A549 (cell line): ENCODE results near the gene MYO5C. TPM values are rescaled to one million over a fixed set of nuclear protein-coding genes. Genes with fewer than 3 reads are reported as not detected.
A peak's percentile ranks its signal among the peaks of the same experiment; 100 is the strongest.

ENCODE experiments used
- ATAC-seq, 2 experiments: fragments of 200-7000 bp in 1 of 2; fragments of >200 bp in 1 of 2; cut with Nextera tagmentation in 1 of 2; cut with Tn5 transposase in 1 of 2; 3 replicates each; pipeline versions ENCODE4 v1.8.0 to v1.9.1; 2018 to 2020; ENCODE audit warnings: mild to moderate bottlenecking in 1 of 2, moderate library complexity in 1 of 2
- CTCF ChIA-PET: fragments of 300-600 bp; sonication (Branson Sonifier 250); formaldehyde crosslinking; extraction: SDS; loops from one replicate; lab custom pipeline; 2021; ENCODE audit warnings: antibody characterized with exemption, inconsistent platforms; lab: Yijun Ruan, JAX
- POLR2A ChIA-PET: fragments of 350-600 bp; formaldehyde crosslinking; extraction: SDS; loops from one replicate; lab custom pipeline; 2021; ENCODE audit warnings: antibody characterized with exemption, inconsistent platforms; lab: Yijun Ruan, JAX
- DNase-seq, 2 experiments: peaks; one replicate each; pipeline versions ENCODE4 v3.0.0 to v3.0.0-alpha.2; 2011 to 2016; ENCODE audit warnings: low read depth in 1 of 2, low spot score in 1 of 2
- FAIRE-seq: peaks from 2 replicates; lab custom pipeline; 2011; peaks lifted over from hg19 to GRCh38; lab: Jason Lieb, UNC
- H3K27ac ChIP-seq, 2 experiments: fragments of >200 bp; sonication (Bioruptor Twin); formaldehyde crosslinking; 3 replicates each; pipeline ENCODE4 v1.5.1; 2016 to 2017
- H3K4me1 ChIP-seq: fragments of >200 bp; sonication (Bioruptor Twin); formaldehyde crosslinking; 3 replicates; pipeline ENCODE4 v1.6.1; 2016
- H3K4me2 ChIP-seq: fragments of >200 bp; sonication (Bioruptor Twin); formaldehyde crosslinking; 3 replicates; pipeline ENCODE4 v1.6.1; 2016
- H3K4me3 ChIP-seq: fragments of >200 bp; sonication (Bioruptor Twin); formaldehyde crosslinking; 3 replicates; pipeline ENCODE4 v1.5.1; 2016
- H3K9me3 ChIP-seq: fragments of >200 bp; sonication (Bioruptor Twin); formaldehyde crosslinking; 3 replicates; pipeline ENCODE4 v1.6.1; 2016
- CEBPB ChIP-seq, 2 experiments: fragments of >200 bp in 1 of 2; sonication (Bioruptor Twin) in 1 of 2; formaldehyde crosslinking in 1 of 2; IDR thresholded peaks; 2 replicates each; pipeline ENCODE4 v1.6.1; 2012 to 2016
- CTCF ChIP-seq: fragments of >200 bp; sonication (Bioruptor Twin); formaldehyde crosslinking; IDR thresholded peaks from 3 replicates; pipeline ENCODE4 v1.5.1; 2016
- EHMT2 ChIP-seq: fragments of 200-600 bp; sonication (generic); IDR thresholded peaks from 2 replicates; pipeline ENCODE4 v1.6.1; 2016; ENCODE audit warnings: antibody characterized with exemption, low read depth, mild to moderate bottlenecking, moderate library complexity
- ESRRA ChIP-seq: fragments of 150-350 bp; IDR thresholded peaks from 2 replicates; pipeline ENCODE4 v1.6.1; 2014; ENCODE audit warnings: mild to moderate bottlenecking, low read length, borderline replicate concordance
- FOSB ChIP-seq: fragments of 250-450 bp; sonication (Bioruptor Pico); IDR thresholded peaks from 2 replicates; pipeline ENCODE4 v1.5.0; 2020; ENCODE audit warnings: mild to moderate bottlenecking, moderate library complexity
- HDAC2 ChIP-seq: fragments of 200-600 bp; sonication (generic); IDR thresholded peaks from 2 replicates; pipeline ENCODE4 v1.6.1; 2016
- HOXB13 ChIP-seq: fragments of 250-450 bp; sonication (Bioruptor Pico); IDR thresholded peaks from 2 replicates; pipeline ENCODE4 v1.5.0; 2020; ENCODE audit warnings: low read depth, mild to moderate bottlenecking, moderate library complexity
- MAX ChIP-seq: IDR thresholded peaks from 2 replicates; pipeline ENCODE4 v1.6.1; 2012
- NFE2L2 ChIP-seq: fragments of 150-350 bp; conservative IDR thresholded peaks from 2 replicates; pipeline ENCODE4 v1.6.1; 2014; ENCODE audit warnings: low read length
- PBX3 ChIP-seq: IDR thresholded peaks from 2 replicates; pipeline ENCODE4 v1.6.1; 2012
- RAD21 ChIP-seq, 2 experiments: fragments of >200 bp in 1 of 2; sonication (Bioruptor Twin) in 1 of 2; formaldehyde crosslinking in 1 of 2; IDR thresholded peaks in 1 of 2; conservative IDR thresholded peaks in 1 of 2; 2 replicates in 1 of 2; 3 replicates in 1 of 2; pipeline ENCODE4 v1.6.1; 2012 to 2018; ENCODE audit warnings: inconsistent platforms in 1 of 2
- SMC3 ChIP-seq: fragments of >200 bp; sonication (Bioruptor Twin); formaldehyde crosslinking; IDR thresholded peaks from 3 replicates; pipeline ENCODE4 v1.6.1; 2018; ENCODE audit warnings: inconsistent platforms
- SREBF2 ChIP-seq: fragments of 450-650 bp; IDR thresholded peaks from 2 replicates; pipeline ENCODE4 v1.6.1; 2014; ENCODE audit warnings: mild to moderate bottlenecking, moderate library complexity
- WGBS: methylation state at CpG from one replicate; pipeline ENCODE4 v1.1.6; 2017; ENCODE audit errors: missing lambda C conversion rate; 5-methylcytosine and 5-hydroxymethylcytosine counted together
- polyA plus RNA-seq, 4 experiments: library from polyadenylated mRNA; depleted of rRNA in 3 of 4; stranded (reverse); fragments of >200 nt; fragmentation: RNase III in 1 of 4; extraction: RNeasy Plus Mini Kit Qiagen cat#74134 plus additional on column Dnase treatment in 1 of 4; gene quantifications; 2 replicates in 3 of 4; 3 replicates in 1 of 4; pipeline ENCODE4 v1.2.3, GENCODE V29; 2011 to 2017
- TF ChIP-seq, protein P1 (sequence below): fragments of 150-350 bp; IDR thresholded peaks from 2 replicates; pipeline ENCODE4 v1.6.1; 2014; ENCODE audit warnings: low read depth, mild to moderate bottlenecking, low read length

Gene MYO5C
- polyA plus RNA-seq, 2 of the 4 experiments (the other 2 are of a cell fraction), result 6.2 to 27.6 TPM

- Histone ChIP-seq H3K4me3 (no peak overlapping the region), H3K4me2 (no peak overlapping the region), H3K27ac (no peak overlapping the region), H3K4me1 (0 out of 3 replicates have a peak, but pooled peaks cover 4% of the 10 kb centered on the region), H3K9me3 (no peaks in the 10 kb centered on the region)
- TF ChIP-seq, protein P1, sequence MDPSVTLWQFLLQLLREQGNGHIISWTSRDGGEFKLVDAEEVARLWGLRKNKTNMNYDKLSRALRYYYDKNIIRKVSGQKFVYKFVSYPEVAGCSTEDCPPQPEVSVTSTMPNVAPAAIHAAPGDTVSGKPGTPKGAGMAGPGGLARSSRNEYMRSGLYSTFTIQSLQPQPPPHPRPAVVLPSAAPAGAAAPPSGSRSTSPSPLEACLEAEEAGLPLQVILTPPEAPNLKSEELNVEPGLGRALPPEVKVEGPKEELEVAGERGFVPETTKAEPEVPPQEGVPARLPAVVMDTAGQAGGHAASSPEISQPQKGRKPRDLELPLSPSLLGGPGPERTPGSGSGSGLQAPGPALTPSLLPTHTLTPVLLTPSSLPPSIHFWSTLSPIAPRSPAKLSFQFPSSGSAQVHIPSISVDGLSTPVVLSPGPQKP, result no peak
- peak in 1 of 2 experiments; percentile 42; a peak in 1 of 4 replicates for TF ChIP-seq CEBPB (IDR thresholded peaks at IDR 0.05)
- DNase-seq, result peak in 1 of 2 experiments; percentile 39
- CTCF ChIA-PET, result interaction anchor here (0.6 to 7.3 kb wide), 17 partner anchors 10 to 506 kb away, joined by 3 to 90 read pairs (median 15); partner anchors contain the start of gene LEO1
- no peak; a peak in 1 of 6 replicates for ATAC-seq
- 72% methylated on average over 8 of the region's 8 CpGs for WGBS
- POLR2A ChIA-PET, result interaction anchor here (0.7 kb wide), 1 partner anchor 132 kb away, joined by 3 read pairs; no protein-coding TSS in a partner anchor
- no peak for FAIRE-seq
Measured at GRCh38 chr15:52228921-52229320, 66.7 kb downstream of the MYO5C start.

DNA sequence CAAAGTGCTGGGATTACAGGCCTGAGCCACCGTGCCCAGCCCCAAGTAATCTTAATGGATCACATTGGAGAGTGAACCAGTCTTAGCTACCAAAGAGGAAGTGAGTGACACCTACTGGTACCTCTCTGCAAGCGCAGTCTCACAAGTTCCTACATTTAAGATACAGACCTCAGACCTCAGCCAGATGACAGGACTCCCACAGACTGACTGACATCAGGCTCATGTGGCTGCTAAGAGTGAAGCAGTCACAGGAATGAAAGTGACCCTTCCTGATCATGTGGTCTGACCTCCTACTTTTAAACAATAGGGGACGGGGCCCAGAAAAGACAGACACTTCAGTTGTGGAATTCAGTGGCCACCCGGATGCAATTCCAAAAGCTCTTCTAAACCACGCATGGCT, 68.1 kb downstream of the MYO5C start:
- FAIRE-seq, result no peak
- CTCF ChIA-PET, result interaction anchor here (0.6 to 7.3 kb wide), 75 partner anchors 12 to 1248 kb away, joined by 3 to 90 read pairs (median 4); partner anchors contain the start of genes GNB5 and LEO1
- peak; percentile 68 for TF ChIP-seq CTCF
- no peak for TF ChIP-seq EHMT2
- TF ChIP-seq MAX, result no peak
- peak; percentile 71 to 74 for TF ChIP-seq RAD21 (conservative IDR thresholded peaks at IDR 0.05 in 1 of 2, IDR thresholded peaks at IDR 0.05 in 1 of 2)
- peak; percentile 46; the same call in 2 of the 3 replicates for TF ChIP-seq SMC3
- no peak for TF ChIP-seq SREBF2
- H3K4me1 ChIP-seq, result 0 out of 3 replicates have a peak, but pooled peaks cover 4% of the 10 kb centered on the region
- no peaks in the 10 kb centered on the region for H3K9me3 ChIP-seq
- no peak overlapping the region for H3K4me3 ChIP-seq
- peak; percentile 98 for ATAC-seq
- DNase-seq, result peak; percentile 87 to 93
- H3K27ac ChIP-seq, result no peak overlapping the region
- WGBS, result 53% methylated on average over 5 of the region's 5 CpGs
- H3K4me2 ChIP-seq, result no peak overlapping the region
- POLR2A ChIA-PET, result interaction anchor here (1.1 kb wide), 1 partner anchor 256 kb away, joined by 4 read pairs; the partner anchor contains the start of gene LEO1

DNA sequence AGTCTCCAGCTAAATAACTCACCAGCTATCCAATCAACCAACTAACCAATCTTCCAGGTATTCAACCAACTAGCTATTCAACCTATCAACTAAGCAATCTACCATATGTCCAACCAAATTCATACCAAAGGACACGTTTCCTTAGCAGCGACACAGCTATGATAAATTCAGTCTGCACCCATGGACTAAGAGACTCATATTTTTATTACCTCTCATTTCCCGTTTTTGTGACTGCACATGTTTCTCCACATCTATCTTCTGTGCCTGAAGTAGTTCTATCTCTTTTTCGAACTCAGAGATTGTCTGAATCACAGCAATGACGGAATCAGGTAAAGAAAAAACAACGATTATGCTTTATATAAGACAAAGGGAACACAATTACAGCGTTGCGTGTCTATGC, 70.4 kb downstream of the MYO5C start:
- 83% methylated on average over 8 of the region's 8 CpGs for WGBS
- ChIA-PET POLR2A (no interaction called here), CTCF (interaction anchor here (1.1 to 7.3 kb wide), 8 partner anchors 9 to 336 kb away, joined by 3 to 90 read pairs (median 5); partner anchors contain the start of gene LEO1)
- FAIRE-seq, result no peak
- Histone ChIP-seq H3K4me1 (0 out of 3 replicates have a peak, but pooled peaks cover 4% of the 10 kb centered on the region), H3K4me3 (no peak overlapping the region), H3K9me3 (no peaks in the 10 kb centered on the region), H3K27ac (no peak overlapping the region), H3K4me2 (no peak overlapping the region)
- TF ChIP-seq FOSB (CRISPR knock-in tag) (no peak), SMC3 (no peak), HDAC2 (no peak), PBX3 (no peak), ESRRA (no peak), HOXB13 (CRISPR knock-in tag) (no peak), MAX (no peak), NFE2L2 (no peak)
- no peak for ATAC-seq
- DNase-seq, result no peak
